Kidney (tissue), 14 donors: ENCODE data around the gene NEUROG3. TPM values are rescaled to one million over a fixed set of nuclear protein-coding genes. Genes with fewer than 3 reads are reported as not detected.

Experiments used
- DNase-seq, 5 donors: peaks; one replicate each; pipeline ENCODE4 v3.0.0-alpha.2; 2013 to 2020
- FAIRE-seq: peaks from 2 replicates; lab custom pipeline; 2012; peaks lifted over from hg19 to GRCh38; lab: Jason Lieb, UNC
- H3K27ac ChIP-seq, 2 donors: one replicate each; pipeline ENCODE4 v1.7.0; 2013; ENCODE audit warnings: low read depth in 2 of 2, low read length in 2 of 2, inconsistent platforms in 1 of 2
- H3K27me3 ChIP-seq: one replicate; pipeline ENCODE4 v1.7.1; 2013; ENCODE audit warnings: low read length, inconsistent platforms; ENCODE audit not compliant: control insufficient read depth, insufficient read depth
- H3K36me3 ChIP-seq, 3 donors: one replicate each; pipeline versions ENCODE4 v1.7.0 to v1.7.1; 2013; ENCODE audit warnings: low read length in 3 of 3, control low read depth in 1 of 3, inconsistent platforms in 1 of 3; ENCODE audit not compliant: insufficient read depth in 3 of 3, control insufficient read depth in 2 of 3
- H3K4me1 ChIP-seq, 3 donors: one replicate each; pipeline versions ENCODE4 v1.7.0 to v1.7.1; 2013; ENCODE audit warnings: low read length in 3 of 3, inconsistent platforms in 1 of 3, low read depth in 1 of 3; ENCODE audit not compliant: control insufficient read depth in 2 of 3, insufficient read depth in 2 of 3
- H3K4me3 ChIP-seq, 3 donors: one replicate each; pipeline versions ENCODE4 v1.7.0 to v1.8.1; 2013; ENCODE audit warnings: low read length in 3 of 3, control low read depth in 1 of 3, inconsistent platforms in 1 of 3
- H3K9ac ChIP-seq, 3 donors: one replicate each; pipeline versions ENCODE4 v1.7.0 to v1.7.1; 2013; ENCODE audit warnings: low read length in 3 of 3, control low read depth in 1 of 3, inconsistent platforms in 1 of 3
- H3K9me3 ChIP-seq, 3 donors: one replicate each; pipeline versions ENCODE4 v1.7.0 to v1.7.1; 2013; ENCODE audit warnings: low read length in 3 of 3, control low read depth in 1 of 3, inconsistent platforms in 1 of 3; ENCODE audit not compliant: control insufficient read depth in 2 of 3, insufficient read depth in 1 of 3
- intact Hi-C: fragments of 100-400 bp; cut with DNase I; formaldehyde crosslinking; loops from one replicate; pipeline ENCODE4 v1.11.1; 2022
- polyA plus RNA-seq: library from polyadenylated mRNA; stranded (reverse); fragments of 350-450 nt; fragmentation: Illumina TruSeq; extraction: RNeasy Lipid Tissue Mini Kit (QIAGEN cat#74804); gene quantifications from one replicate; pipeline ENCODE4 v1.2.3, GENCODE V29; 2014; ENCODE audit warnings: low read depth, low replicate concordance; ENCODE audit not compliant: insufficient read depth
- total RNA-seq: library from RNA; stranded (reverse); fragmentation: NEBNext Ultra II Directional; extraction: Animal tissue kit (Norgen Biotek cat#: 25700); gene quantifications from one replicate; pipeline ENCODE4 v1.2.1, GENCODE V29; 2021
- TF ChIP-seq, protein P1 (sequence below): IDR thresholded peaks from 3 replicates; pipeline ENCODE4 v1.5.1; 2012; ENCODE audit warnings: mild to moderate bottlenecking, moderate library complexity, borderline replicate concordance; ENCODE audit not compliant: insufficient read depth; ENCODE audit errors: extremely low read depth
- donor health status: control.
- donor health status: control.
- donor health status: control.
- donor health status: control.
- donor health status: control.
- donor health status: DM: yes; HTN: yes; CAD: no.
- donor health status: Normal renal cell carcinoma (clear cell type).

NEUROG3 gene
- total and polyA plus RNA-seq, 2 donors from 2014 or later = not detected

GRCh38 chr10:69568472-69569395, 4.5 kb downstream of the NEUROG3 start:
- no peak for FAIRE-seq
- TF ChIP-seq, protein P1, sequence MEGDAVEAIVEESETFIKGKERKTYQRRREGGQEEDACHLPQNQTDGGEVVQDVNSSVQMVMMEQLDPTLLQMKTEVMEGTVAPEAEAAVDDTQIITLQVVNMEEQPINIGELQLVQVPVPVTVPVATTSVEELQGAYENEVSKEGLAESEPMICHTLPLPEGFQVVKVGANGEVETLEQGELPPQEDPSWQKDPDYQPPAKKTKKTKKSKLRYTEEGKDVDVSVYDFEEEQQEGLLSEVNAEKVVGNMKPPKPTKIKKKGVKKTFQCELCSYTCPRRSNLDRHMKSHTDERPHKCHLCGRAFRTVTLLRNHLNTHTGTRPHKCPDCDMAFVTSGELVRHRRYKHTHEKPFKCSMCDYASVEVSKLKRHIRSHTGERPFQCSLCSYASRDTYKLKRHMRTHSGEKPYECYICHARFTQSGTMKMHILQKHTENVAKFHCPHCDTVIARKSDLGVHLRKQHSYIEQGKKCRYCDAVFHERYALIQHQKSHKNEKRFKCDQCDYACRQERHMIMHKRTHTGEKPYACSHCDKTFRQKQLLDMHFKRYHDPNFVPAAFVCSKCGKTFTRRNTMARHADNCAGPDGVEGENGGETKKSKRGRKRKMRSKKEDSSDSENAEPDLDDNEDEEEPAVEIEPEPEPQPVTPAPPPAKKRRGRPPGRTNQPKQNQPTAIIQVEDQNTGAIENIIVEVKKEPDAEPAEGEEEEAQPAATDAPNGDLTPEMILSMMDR = no peak
- Histone ChIP-seq H3K36me3 (no peaks in the 10 kb centered on the region), H3K9ac (no peak overlapping the region), H3K4me3 (no peak overlapping the region), H3K9me3 (no peaks in the 10 kb centered on the region), H3K27ac (no peak overlapping the region), H3K4me1 (no peaks in the 10 kb centered on the region), H3K27me3 (peaks cover 42% of the 10 kb centered on the region)
- intact Hi-C loops = no loop called here
- DNase-seq = no peak

- no peak overlapping the region for H3K27ac ChIP-seq
- DNase-seq (peak in 4 of 5 donors; percentile 62 to 89 (median 85)), FAIRE-seq (no peak)
- H3K4me3 ChIP-seq = no peak overlapping the region
- peaks cover 39% of the 10 kb centered on the region for H3K27me3 ChIP-seq
- TF ChIP-seq, protein P1 = no peak
- no peaks in the 10 kb centered on the region for H3K36me3 ChIP-seq
- no peaks in the 10 kb centered on the region for H3K4me1 ChIP-seq
- no peaks in the 10 kb centered on the region for H3K9me3 ChIP-seq
- intact Hi-C loops = no loop called here
- H3K9ac ChIP-seq = no peak overlapping the region
Measured at GRCh38 chr10:69567920-69568319, 5.3 kb downstream of the NEUROG3 start.

DNA sequence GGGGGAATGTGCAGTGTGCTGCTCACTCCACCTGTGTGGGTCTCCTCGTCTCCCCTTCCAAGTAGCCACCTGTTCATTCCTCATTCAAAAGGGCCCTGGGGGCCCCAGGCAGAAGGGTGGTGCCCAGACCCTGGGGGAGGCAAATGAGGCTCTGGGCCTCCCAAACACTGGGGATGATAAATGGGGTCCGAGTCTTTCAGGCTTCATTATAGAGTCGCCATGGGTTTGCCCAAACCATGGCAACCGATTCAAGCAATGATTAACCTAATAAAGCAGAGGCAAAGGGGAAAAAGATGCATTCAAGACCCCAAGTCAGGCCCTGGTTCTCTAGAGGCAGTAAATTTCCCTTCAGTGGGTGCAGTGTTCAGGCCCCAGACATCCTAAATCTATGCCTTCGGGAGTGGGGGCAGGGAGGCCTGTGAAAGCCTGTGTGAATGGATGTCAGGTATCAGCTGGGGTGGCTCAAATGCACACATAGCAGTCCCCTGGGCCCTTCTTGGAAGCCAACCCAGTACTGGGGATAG, 10.4 kb downstream of the NEUROG3 start:
- Histone ChIP-seq H3K9ac (no peak overlapping the region), H3K27ac (no peak overlapping the region), H3K27me3 (no peaks in the 10 kb centered on the region), H3K4me1 (no peaks in the 10 kb centered on the region), H3K36me3 (no peaks in the 10 kb centered on the region), H3K4me3 (no peak overlapping the region), H3K9me3 (no peaks in the 10 kb centered on the region)
- TF ChIP-seq, protein P1 = no peak
- intact Hi-C loops = no loop called here
- FAIRE-seq = no peak
- DNase-seq = no peak
